HEK293 (cell line): ENCODE data around the gene MUC5AC.

Experiments used
- AEBP2 ChIP-seq: fragments of 450-650 bp; formaldehyde crosslinking; IDR thresholded peaks from 2 replicates; pipeline ENCODE4 v1.5.1; 2016; ENCODE audit warnings: missing biosample characterization, missing genetic modification characterization, borderline replicate concordance
- BCL11A ChIP-seq: fragments of 450-650 bp; formaldehyde crosslinking; IDR thresholded peaks from 2 replicates; pipeline ENCODE4 v1.5.1; 2016; ENCODE audit warnings: low read depth, missing biosample characterization, missing genetic modification characterization
- CTCF ChIP-seq: fragments of 450-650 bp; formaldehyde crosslinking; IDR thresholded peaks from 2 replicates; pipeline ENCODE4 v1.5.1; 2016; ENCODE audit warnings: missing biosample characterization, missing genetic modification characterization
- KLF16 ChIP-seq: fragments of 450-650 bp; formaldehyde crosslinking; IDR thresholded peaks from 2 replicates; pipeline ENCODE4 v1.5.1; 2017; ENCODE audit warnings: missing biosample characterization, missing genetic modification characterization
- PATZ1 ChIP-seq: fragments of 450-650 bp; formaldehyde crosslinking; IDR thresholded peaks from 2 replicates; pipeline ENCODE4 v1.5.1; 2016; ENCODE audit warnings: missing biosample characterization, missing genetic modification characterization
- REST ChIP-seq: fragments of 450-650 bp; formaldehyde crosslinking; IDR thresholded peaks from 2 replicates; pipeline ENCODE4 v1.5.1; 2016; ENCODE audit warnings: missing biosample characterization, missing genetic modification characterization
- SALL2 ChIP-seq: fragments of 450-650 bp; formaldehyde crosslinking; IDR thresholded peaks from 2 replicates; pipeline ENCODE4 v1.5.0; 2017; ENCODE audit warnings: missing biosample characterization, mild to moderate bottlenecking, missing genetic modification characterization, borderline replicate concordance
- ZBTB26 ChIP-seq: fragments of 450-650 bp; formaldehyde crosslinking; optimal IDR thresholded peaks from 2 replicates; pipeline ENCODE3; 2016; ENCODE audit warnings: missing biosample characterization, mild to moderate bottlenecking, missing genetic modification characterization
- ZBTB8A ChIP-seq: fragments of 450-650 bp; formaldehyde crosslinking; IDR thresholded peaks from 2 replicates; pipeline ENCODE4 v1.5.1; 2016; ENCODE audit warnings: missing biosample characterization, missing genetic modification characterization
- ZNF138 ChIP-seq: fragments of 450-650 bp; formaldehyde crosslinking; IDR thresholded peaks from 2 replicates; pipeline ENCODE4 v1.5.1; 2016; ENCODE audit warnings: missing biosample characterization, missing genetic modification characterization, borderline replicate concordance
- ZNF140 ChIP-seq: fragments of 450-650 bp; formaldehyde crosslinking; IDR thresholded peaks from 2 replicates; pipeline ENCODE4 v1.5.1; 2016; ENCODE audit warnings: missing biosample characterization, missing genetic modification characterization
- ZNF239 ChIP-seq: fragments of 450-650 bp; formaldehyde crosslinking; IDR thresholded peaks from 2 replicates; pipeline ENCODE4 v1.5.1; 2016; ENCODE audit warnings: missing biosample characterization, missing genetic modification characterization
- ZNF670 ChIP-seq: fragments of 450-650 bp; formaldehyde crosslinking; IDR thresholded peaks from 2 replicates; pipeline ENCODE4 v1.5.1; 2016; ENCODE audit warnings: missing biosample characterization, missing genetic modification characterization, low read depth

- TF ChIP-seq CTCF (tag by site-specific recombination) (no peak), ZNF138 (tag by site-specific recombination) (no peak), REST (tag by site-specific recombination) (no peak), PATZ1 (tag by site-specific recombination) (no peak), KLF16 (tag by site-specific recombination) (no peak), BCL11A (tag by site-specific recombination) (no peak), ZNF239 (tag by site-specific recombination) (no peak), SALL2 (tag by site-specific recombination) (no peak), AEBP2 (no peak), ZBTB8A (tag by site-specific recombination) (no peak), ZNF140 (tag by site-specific recombination) (no peak), ZBTB26 (tag by site-specific recombination) (no peak), ZNF670 (tag by site-specific recombination) (no peak)
These were observed 19.7 kb upstream of the MUC5AC start for GRCh38 chr11:1138097-1138496.
